CD14-positive monocyte (primary cell): ENCODE results near the gene COPB1. TPM values are rescaled to one million over a fixed set of nuclear protein-coding genes. Genes with fewer than 3 reads are reported as not detected.

Source experiments
- DNase-seq, 3 donors: peaks; one replicate each; pipeline ENCODE4 v3.0.0-alpha.2; 2011 to 2022
- H2AFZ ChIP-seq: 2 replicates; pipeline ENCODE4 v1.6.0; 2012; ENCODE audit warnings: mild to moderate bottlenecking, low read depth, low read length, inconsistent platforms; ENCODE audit not compliant: insufficient read depth, poor library complexity, severe bottlenecking
- H3K27ac ChIP-seq, 2 donors: 1 replicate in 1 of 2; 2 replicates in 1 of 2; pipeline ENCODE4 v1.5.1; 2012 to 2013; ENCODE audit warnings: low read length in 2 of 2, control low read depth in 1 of 2, inconsistent platforms in 1 of 2, low read depth in 1 of 2, mild to moderate bottlenecking in 1 of 2
- H3K27me3 ChIP-seq, 2 donors: one replicate each; pipeline versions ENCODE4 v1.6.0 to v1.6.1; 2011 to 2013; ENCODE audit warnings: low read length in 2 of 2; ENCODE audit not compliant: control insufficient read depth in 2 of 2, insufficient read depth in 2 of 2
- H3K36me3 ChIP-seq, 2 donors: replicated peaks in 1 of 2; 1 replicate in 1 of 2; 2 replicates in 1 of 2; pipeline versions ENCODE4 v1.5.1 to v1.6.1; 2012 to 2013; ENCODE audit warnings: low read length in 2 of 2, control low read depth in 1 of 2, inconsistent platforms in 1 of 2, mild to moderate bottlenecking in 1 of 2; ENCODE audit not compliant: insufficient read depth in 2 of 2, control insufficient read depth in 1 of 2
- H3K4me1 ChIP-seq, 2 donors: 1 replicate in 1 of 2; 2 replicates in 1 of 2; pipeline versions ENCODE4 v1.5.1 to v1.6.1; 2012 to 2013; ENCODE audit warnings: low read length in 2 of 2, control low read depth in 1 of 2, inconsistent platforms in 1 of 2, mild to moderate bottlenecking in 1 of 2, moderate library complexity in 1 of 2; ENCODE audit not compliant: insufficient read depth in 2 of 2, control insufficient read depth in 1 of 2
- H3K4me2 ChIP-seq: replicated peaks from 2 replicates; pipeline ENCODE3; 2012; ENCODE audit warnings: low read length, moderate library complexity, mild to moderate bottlenecking; ENCODE audit not compliant: poor library complexity, severe bottlenecking; ENCODE audit errors: extremely low read depth
- H3K4me3 ChIP-seq, 3 experiments: fragments of 200-600 bp in 1 of 3; sonication (generic) in 1 of 3; replicated peaks in 1 of 3; 1 replicate in 2 of 3; 2 replicates in 1 of 3; pipeline ENCODE4 v1.5.1; 2011 to 2013; ENCODE audit warnings: low read length in 3 of 3, mild to moderate bottlenecking in 3 of 3, control low read depth in 2 of 3, low read depth in 2 of 3, inconsistent platforms in 1 of 3, moderate library complexity in 1 of 3
- H3K79me2 ChIP-seq: 2 replicates; pipeline ENCODE4 v1.6.0; 2012; ENCODE audit warnings: mild to moderate bottlenecking, control low read depth, inconsistent platforms, low read length, moderate library complexity; ENCODE audit not compliant: insufficient read depth
- H3K9ac ChIP-seq: 2 replicates; pipeline ENCODE4 v1.6.0; 2017; ENCODE audit warnings: low read length, mild to moderate bottlenecking; ENCODE audit not compliant: insufficient read depth, poor library complexity, severe bottlenecking
- H3K9me3 ChIP-seq, 2 donors: replicated peaks in 1 of 2; 1 replicate in 1 of 2; 2 replicates in 1 of 2; pipeline versions ENCODE4 v1.5.1 to v1.6.1; 2012 to 2013; ENCODE audit warnings: low read length in 2 of 2, control low read depth in 1 of 2; ENCODE audit not compliant: control insufficient read depth in 1 of 2, insufficient read depth in 1 of 2
- H4K20me1 ChIP-seq: 2 replicates; pipeline ENCODE4 v1.6.0; 2012; ENCODE audit warnings: mild to moderate bottlenecking, low read length, control low read depth, moderate library complexity; ENCODE audit not compliant: insufficient read depth
- H3K27ac Mint-ChIP-seq, 7 donors: one replicate each; pipeline ENCODE4 v1.8.0; 2020; ENCODE audit warnings: mild to moderate bottlenecking in 7 of 7, mixed read lengths in 7 of 7, moderate library complexity in 6 of 7, inconsistent platforms in 2 of 7
- H3K27me3 Mint-ChIP-seq, 3 donors: one replicate each; pipeline ENCODE4 v1.8.0; 2021 to 2022; ENCODE audit warnings: low read depth in 3 of 3, mild to moderate bottlenecking in 3 of 3, mixed read lengths in 3 of 3, moderate library complexity in 3 of 3, inconsistent platforms in 1 of 3
- H3K36me3 Mint-ChIP-seq, 2 donors: one replicate each; pipeline ENCODE4 v1.8.0; 2020; ENCODE audit warnings: mixed read lengths in 2 of 2, inconsistent platforms in 1 of 2, mild to moderate bottlenecking in 1 of 2
- H3K4me1 Mint-ChIP-seq: one replicate; pipeline ENCODE4 v1.8.0; 2020; ENCODE audit warnings: mild to moderate bottlenecking, mixed read lengths
- H3K4me3 Mint-ChIP-seq, 2 donors: one replicate each; pipeline ENCODE4 v1.8.0; 2020; ENCODE audit warnings: mild to moderate bottlenecking in 2 of 2, mixed read lengths in 2 of 2, moderate library complexity in 1 of 2
- H3K9me3 Mint-ChIP-seq, 7 donors: one replicate each; pipeline ENCODE4 v1.8.0; 2020 to 2022; ENCODE audit warnings: mixed read lengths in 7 of 7, mild to moderate bottlenecking in 6 of 7, moderate library complexity in 6 of 7, inconsistent platforms in 2 of 7
- CTCF ChIP-seq: fragments of 200-600 bp; IDR thresholded peaks from one replicate; pipeline ENCODE4 v1.8.0; 2022; ENCODE audit warnings: antibody characterized with exemption, mild to moderate bottlenecking
- WGBS: methylation state at CpG from one replicate; pipeline ENCODE4 v1.1.5; 2013; ENCODE audit warnings: missing lambda C conversion rate; ENCODE audit not compliant: insufficient coverage; 5-methylcytosine and 5-hydroxymethylcytosine counted together
- intact Hi-C, 2 donors: fragments of 100-400 bp; cut with micrococcal nuclease; formaldehyde crosslinking; loops; one replicate each; pipeline versions ENCODE4 v1.15.0 to v1.15.1; 2023
- polyA plus RNA-seq, 3 donors: library from polyadenylated mRNA; depleted of rRNA in 1 of 3; unstranded in 2 of 3; stranded (reverse) in 1 of 3; fragments of 300-500 nt in 2 of 3; fragments of >200 nt in 1 of 3; fragmentation: Illumina TruSeq in 2 of 3; gene quantifications; 1 replicate in 2 of 3; 2 replicates in 1 of 3; pipeline ENCODE4 v1.2.3, GENCODE V29; 2012 to 2021

Gene COPB1
- polyA plus RNA-seq, 3 donors = 37.8 to 108 (median 87.1) TPM

GRCh38 chr11:14417617-14418374, 81.8 kb downstream of the COPB1 start:
- H3K36me3 Mint-ChIP-seq = no peaks in the 10 kb centered on the region
- no peak overlapping the region for H3K4me3 Mint-ChIP-seq
- Histone ChIP-seq H4K20me1 (no peaks in the 10 kb centered on the region), H3K36me3 (no peaks in the 10 kb centered on the region), H3K9ac (no peak overlapping the region), H2AFZ (no peak overlapping the region), H3K27me3 (no peaks in the 10 kb centered on the region), H3K79me2 (no peaks in the 10 kb centered on the region), H3K4me3 (no peak overlapping the region), H3K27ac (no peak overlapping the region), H3K9me3 (no peaks in the 10 kb centered on the region), H3K4me2 (no peak overlapping the region), H3K4me1 (no peaks in the 10 kb centered on the region)
- intact Hi-C loops = no loop called here
- TF ChIP-seq CTCF = no peak
- H3K27me3 Mint-ChIP-seq = peaks cover 0 to 4% (median 1%) of the 10 kb centered on the region in 3 donors
- no peaks in the 10 kb centered on the region for H3K9me3 Mint-ChIP-seq
- no peak for DNase-seq
- 67% methylated on average over 1 of the region's 4 CpGs for whole genome bisulfite sequencing
- no peak overlapping the region for H3K27ac Mint-ChIP-seq
- H3K4me1 Mint-ChIP-seq = peaks cover 4% of the 10 kb centered on the region

GRCh38 chr11:14417186-14417585, 82.4 kb downstream of the COPB1 start:
- 93% methylated on average over 3 of the region's 4 CpGs for WGBS
- Mint-ChIP-seq H3K27ac (no peak overlapping the region), H3K4me3 (no peak overlapping the region), H3K27me3 (peaks cover 0 to 4% (median 1%) of the 10 kb centered on the region in 3 donors), H3K4me1 (peaks cover 4% of the 10 kb centered on the region), H3K9me3 (no peaks in the 10 kb centered on the region), H3K36me3 (no peaks in the 10 kb centered on the region)
- H3K4me3 ChIP-seq = no peak overlapping the region
- no peaks in the 10 kb centered on the region for H3K4me1 ChIP-seq
- H3K79me2 ChIP-seq = no peaks in the 10 kb centered on the region
- no peak for TF ChIP-seq CTCF
- H4K20me1 ChIP-seq = no peaks in the 10 kb centered on the region
- no peak overlapping the region for H3K4me2 ChIP-seq
- no peak overlapping the region for H3K27ac ChIP-seq
- H3K9me3 ChIP-seq = no peaks in the 10 kb centered on the region
- H2AFZ ChIP-seq = no peak overlapping the region
- no peak overlapping the region for H3K9ac ChIP-seq
- H3K36me3 ChIP-seq = no peaks in the 10 kb centered on the region
- DNase-seq = no peak
- H3K27me3 ChIP-seq = no peaks in the 10 kb centered on the region
- intact Hi-C loops = no loop called here
